ENCODE data around the gene ABHD11.
A peak's percentile ranks its signal among the peaks of the same experiment; 100 is the strongest.
"Not testable (repeated sequence)": the region's sequence is repeated elsewhere in the genome, so short reads cannot be mapped to it uniquely, and the experiment has no call there.

Gene ABHD11

DNA sequence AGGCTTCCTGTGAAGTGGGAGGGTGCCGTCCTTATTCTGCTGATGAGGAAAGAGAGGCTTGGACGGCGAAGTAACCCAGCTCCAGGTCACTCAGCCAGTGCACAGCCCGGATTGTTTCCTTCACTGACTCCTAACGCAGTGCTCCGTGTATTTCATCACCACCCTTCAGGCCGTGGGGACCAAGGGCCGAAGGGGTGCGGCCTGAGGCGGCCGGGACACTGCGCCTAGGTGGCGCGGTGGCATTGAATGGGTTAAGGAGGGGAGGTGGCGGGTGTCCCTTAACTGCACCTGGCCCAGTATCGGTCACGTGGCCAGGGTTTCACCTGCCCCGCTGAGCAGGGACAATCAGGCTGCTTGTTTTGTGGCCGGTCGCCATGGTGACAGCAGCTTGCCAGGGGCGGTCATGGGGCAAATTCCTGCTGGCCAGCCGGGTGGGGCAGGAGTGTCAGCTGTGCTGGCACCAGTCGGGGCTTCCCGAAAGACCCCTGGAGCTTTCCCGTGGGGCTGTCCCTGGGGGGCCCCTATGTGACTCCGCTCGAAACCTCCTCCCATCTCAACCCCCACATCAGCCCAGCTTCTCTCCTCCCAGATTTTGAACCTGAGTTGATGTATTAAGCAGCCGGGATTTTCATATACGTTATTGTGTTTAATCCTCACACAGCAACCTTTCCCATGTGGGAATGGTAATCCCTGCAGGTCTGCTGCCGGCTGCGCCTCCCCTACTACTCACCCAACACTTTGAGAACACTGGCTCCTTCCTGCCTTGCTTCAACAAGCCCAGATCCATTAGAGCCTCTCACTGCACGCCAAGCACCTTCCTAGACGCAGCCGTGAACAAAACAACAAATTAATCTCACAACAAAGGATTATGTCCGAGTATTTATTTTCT is 4.4 kb upstream of the ABHD11 start:
- DNase-seq (ENCODE audit: low spot score) = no peak

- DNase-seq (ENCODE audit: low spot score) = no peak
Observed at GRCh38 chr7:73742338-73742752, 3.7 kb upstream of the ABHD11 start.

DNA sequence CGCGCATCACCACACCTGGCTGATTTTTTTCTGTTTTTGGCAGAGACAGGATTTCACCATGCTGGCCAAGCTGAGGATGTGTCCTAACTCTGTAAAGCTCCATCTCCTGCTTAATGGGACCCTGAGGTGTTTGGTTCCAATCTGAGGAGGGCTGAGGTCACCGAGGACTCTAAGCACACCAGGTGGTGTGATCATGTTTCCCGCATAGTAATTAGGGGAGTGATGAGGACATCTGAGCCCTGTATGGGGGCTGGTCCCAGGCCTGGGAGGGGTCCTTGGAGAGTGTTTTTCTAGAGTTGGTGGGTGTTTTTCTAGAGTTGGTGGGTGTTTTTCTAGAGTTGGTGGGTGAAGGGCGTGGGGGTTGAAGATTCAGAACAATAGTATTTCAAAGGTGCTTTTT is 3.0 kb upstream of the ABHD11 start:
- no peak for DNase-seq (ENCODE audit: low spot score)

DNA sequence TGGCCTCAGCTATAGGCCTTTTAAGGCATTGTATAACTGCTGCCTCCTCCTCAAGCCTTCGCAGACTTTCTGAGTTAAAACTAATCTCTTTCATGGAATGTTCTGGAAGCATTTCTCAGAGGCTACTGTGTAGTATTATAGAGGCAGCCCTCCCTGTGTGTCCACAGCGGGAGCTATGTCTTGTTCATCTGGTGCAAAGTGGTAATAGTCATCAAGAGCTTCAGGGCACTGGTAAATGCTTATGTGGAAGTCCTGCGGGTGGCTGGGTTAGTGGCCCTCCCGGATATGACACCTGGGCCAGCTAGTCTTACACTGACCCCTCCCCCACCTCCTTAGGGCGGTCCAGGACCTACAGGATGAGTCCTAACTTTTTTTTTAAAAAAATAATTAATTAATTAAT is 2.2 kb upstream of the ABHD11 start:
- no peak for DNase-seq (ENCODE audit: low spot score)

DNA sequence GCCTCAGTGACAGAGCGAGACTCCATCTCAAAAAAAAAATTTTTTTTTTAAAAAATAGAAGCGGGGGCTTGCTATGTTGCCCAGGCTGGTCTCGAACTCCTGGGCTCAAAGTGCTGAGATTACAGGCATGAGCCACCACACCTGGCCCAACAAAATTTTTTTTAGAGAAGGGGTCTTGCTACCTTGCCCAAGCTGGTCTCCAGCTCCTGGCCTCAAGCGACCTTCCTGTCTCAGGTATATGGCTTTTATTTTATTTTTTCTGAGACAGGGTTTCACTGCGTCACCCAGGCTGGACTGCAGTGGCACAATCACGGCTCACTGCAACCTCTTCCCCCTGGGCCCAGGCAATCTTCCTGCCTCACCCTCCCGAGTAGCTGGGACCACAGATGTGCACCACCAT is 1.6 kb upstream of the ABHD11 start:
- no peak for DNase-seq (ENCODE audit: low spot score)

GRCh38 chr7:73739387-73739767 is 775 bp upstream of the ABHD11 start:
- DNase-seq (ENCODE audit: low spot score) = no peak

DNA sequence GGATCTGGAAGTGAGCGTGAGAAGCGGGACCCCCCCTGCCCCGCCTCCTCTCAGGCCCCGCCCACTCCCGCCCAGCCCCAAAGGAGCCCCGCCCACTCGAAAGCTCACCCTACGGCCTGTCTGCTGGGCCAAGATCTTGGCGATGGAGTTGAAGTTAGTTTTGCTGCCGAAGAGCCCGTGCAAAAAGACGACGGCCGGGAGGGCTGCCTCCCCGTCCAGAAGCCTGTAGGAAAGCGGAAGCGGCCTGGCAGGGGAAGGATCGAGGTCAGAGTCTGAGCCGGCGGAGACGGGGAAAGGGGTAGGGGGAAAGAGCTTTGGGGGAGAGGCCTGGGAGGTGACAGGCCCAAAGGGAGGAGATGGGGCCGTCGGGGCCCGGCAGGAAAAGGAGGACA is 386 bp downstream of the ABHD11 start:
- DNase-seq (ENCODE audit: low spot score) = peak; percentile 32

- no peak for DNase-seq (ENCODE audit: low spot score)
Observed at GRCh38 chr7:73737491-73738219, 947 bp downstream of the ABHD11 start.

DNA sequence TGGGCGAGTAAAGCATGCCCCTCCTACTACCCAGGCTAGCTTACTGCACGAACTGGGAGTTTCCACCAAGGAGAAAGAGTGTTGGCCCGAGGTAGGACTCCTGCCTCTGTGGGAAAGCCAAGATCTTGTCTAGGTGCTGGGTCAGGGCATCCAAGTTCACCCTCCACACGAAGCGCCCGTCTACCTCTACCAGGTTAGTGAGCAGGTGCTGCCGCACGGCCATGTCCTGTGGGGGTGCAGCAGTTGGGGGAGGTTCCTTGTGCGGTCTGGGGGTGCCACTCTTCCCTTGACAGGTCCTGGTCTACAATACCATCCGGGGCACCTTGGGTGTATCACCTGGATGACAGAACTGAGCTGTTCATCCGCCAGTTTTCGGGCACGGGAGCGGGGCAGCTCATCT is 1.7 kb downstream of the ABHD11 start:
- DNase-seq (ENCODE audit: low spot score) = no peak

DNA sequence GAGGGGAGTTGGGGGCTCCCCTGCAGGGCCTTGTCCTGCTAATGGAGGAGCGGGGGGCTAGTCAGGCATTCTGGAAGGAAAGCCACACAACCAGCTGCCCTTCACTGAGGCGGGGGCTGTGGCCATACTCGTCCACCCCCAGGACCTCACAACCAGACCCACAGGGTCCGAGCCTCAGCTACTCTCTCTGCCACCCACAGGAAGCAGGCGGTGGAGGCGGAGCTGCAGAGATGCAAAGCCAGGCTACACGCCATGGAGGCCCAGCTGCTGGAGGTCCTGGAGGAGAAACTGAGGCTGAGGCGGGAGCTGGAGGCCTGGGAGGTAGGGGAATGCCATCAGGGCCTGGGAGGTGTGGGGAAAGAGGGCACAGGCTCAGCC is 3.1 kb downstream of the ABHD11 start:
- no peak for DNase-seq (ENCODE audit: low spot score)

- DNase-seq (ENCODE audit: low spot score) = peak; percentile 84
Observed at GRCh38 chr7:73734619-73735527, 3.7 kb downstream of the ABHD11 start.

DNA sequence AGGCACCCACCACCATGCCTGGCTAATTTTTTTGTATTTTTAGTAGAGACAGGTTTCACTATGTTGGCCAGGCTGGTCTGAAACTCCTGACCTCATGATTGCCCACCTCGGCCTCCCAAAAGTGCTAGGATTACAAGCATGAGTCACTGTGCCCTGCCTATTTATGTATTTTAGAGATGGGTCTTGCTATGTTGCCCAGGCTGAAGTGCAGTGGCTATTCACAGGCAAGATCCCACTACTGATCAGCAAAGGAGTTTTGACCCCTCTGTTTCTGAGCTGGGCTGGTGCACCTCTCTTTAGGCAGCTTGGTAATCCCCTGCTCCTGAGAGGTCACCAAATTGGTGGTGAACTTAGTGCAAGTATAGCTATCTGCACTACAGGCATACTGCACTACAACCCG is 6.2 kb downstream of the ABHD11 start:
- no peak for DNase-seq (ENCODE audit: low spot score)

GRCh38 chr7:73730485-73730884 is 8.1 kb downstream of the ABHD11 start:
- no peak for DNase-seq (ENCODE audit: low spot score)

DNA sequence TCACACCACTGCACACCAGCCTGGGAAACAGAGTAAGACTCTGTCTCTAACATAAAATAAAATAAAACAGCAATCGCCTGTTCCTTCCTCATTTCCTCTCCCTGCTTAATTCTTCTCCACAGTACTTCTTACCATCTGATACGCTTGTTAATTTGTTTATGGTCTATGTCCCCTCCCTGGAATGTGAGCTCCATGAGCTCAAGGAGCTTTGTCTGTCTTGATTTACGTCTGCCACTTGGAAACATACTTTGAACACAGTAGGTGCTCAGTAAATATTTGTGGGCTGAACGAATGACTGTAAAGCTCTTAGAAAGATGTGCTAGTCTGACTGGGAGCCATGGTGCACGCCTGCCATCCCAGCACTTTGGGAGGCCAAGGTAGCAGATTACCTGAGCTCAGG is 10.1 kb downstream of the ABHD11 start:
- DNase-seq (ENCODE audit: low spot score) = no peak

DNA sequence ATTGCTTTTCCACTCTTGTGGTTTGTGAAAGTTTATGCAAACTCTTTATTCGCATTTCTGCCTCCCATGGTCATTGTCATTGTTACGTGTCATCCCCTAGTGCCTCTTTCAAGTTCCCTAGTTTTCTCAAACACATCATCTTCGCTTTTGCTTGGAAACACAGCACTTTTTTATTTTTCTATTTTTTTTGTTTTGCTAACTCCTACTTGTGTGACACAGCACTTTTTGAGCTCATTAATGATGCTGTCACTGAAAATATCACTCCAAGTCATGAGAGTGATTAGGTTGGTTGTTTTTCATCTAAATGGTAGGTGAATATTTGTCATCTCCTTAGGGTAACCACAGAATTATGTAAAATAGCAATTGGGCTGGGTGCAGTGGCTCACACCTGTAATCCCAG is 10.7 kb downstream of the ABHD11 start:
- DNase-seq (ENCODE audit: low spot score) = no peak

GRCh38 chr7:73726083-73726466 is 12.5 kb downstream of the ABHD11 start:
- DNase-seq (ENCODE audit: low spot score) = no peak

DNA sequence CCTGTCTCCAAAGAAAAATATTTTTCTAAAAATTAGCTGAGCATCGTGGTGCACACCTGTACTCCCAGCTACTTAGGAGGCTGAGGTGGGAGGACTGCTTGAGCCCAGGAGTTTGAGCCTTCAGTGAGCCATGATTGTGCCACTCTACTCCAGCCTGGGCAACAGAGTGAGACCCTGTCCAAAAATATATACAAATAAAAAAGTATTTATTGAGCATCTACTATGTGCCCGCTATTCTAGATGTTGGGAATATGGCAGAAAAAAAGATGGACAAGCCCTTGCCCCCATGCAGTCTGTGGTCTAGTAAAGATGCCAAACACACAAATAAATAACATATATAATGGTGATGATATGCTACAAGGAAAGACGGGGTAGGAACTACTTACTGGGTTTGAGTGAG is 14.8 kb downstream of the ABHD11 start:
- DNase-seq (ENCODE audit: low spot score) = no peak

GRCh38 chr7:73722785-73723184 is 15.8 kb downstream of the ABHD11 start:
- DNase-seq (ENCODE audit: low spot score) = no peak

DNA sequence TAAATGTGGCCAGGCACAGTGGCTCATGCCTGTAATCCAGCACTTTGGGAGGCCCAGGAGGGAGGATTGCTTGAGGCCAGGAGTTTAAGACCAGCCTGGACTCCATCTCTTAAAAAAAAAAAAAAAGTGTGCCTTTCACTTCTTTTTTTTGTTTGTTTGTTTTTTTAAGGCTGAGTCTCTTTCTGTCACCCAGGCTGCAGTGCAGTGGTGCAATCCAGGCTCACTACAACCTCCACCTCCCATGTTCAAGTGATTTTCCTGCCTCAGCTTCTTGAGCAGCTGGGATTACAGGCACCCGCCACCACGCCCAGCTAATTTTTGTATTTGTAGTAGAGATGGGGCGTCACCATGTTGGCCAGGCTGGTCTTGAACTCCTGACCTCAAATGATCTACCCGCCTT is 16.4 kb downstream of the ABHD11 start:
- not testable (repeated sequence) for DNase-seq (ENCODE audit: low spot score)

- DNase-seq (ENCODE audit: low spot score) = no peak
Observed at GRCh38 chr7:73721377-73721817, 17.2 kb downstream of the ABHD11 start.

DNA sequence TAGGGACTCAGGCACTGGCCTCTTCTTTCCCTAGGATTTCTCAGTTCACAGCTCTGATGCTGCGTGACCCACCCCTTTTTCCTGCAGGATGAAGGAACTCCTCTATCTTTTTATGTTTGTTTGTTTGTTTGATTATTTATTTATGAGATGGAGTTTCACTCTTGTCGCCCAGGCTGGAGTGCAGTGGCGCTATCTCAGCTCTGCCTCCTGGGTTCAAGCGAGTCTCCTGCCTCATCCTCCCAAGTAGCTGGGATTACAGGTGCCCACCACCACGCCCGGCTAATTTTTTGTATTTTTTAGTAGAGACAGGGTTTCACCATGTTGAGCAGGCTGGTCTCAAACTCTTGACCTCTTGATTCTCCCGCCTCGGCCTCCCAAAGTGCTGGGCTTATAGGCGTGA is 18.2 kb downstream of the ABHD11 start:
- DNase-seq (ENCODE audit: low spot score) = not testable (repeated sequence)

GRCh38 chr7:73719806-73720169 is 18.8 kb downstream of the ABHD11 start:
- no peak for DNase-seq (ENCODE audit: low spot score)
